DOHH2 (cell line): Measurements from ENCODE around the gene TMEM97.

ENCODE experiments used
- EZH2phosphoT487 ChIP-seq: fragments of 200-600 bp; sonication (generic); IDR thresholded peaks from 2 replicates; pipeline ENCODE4 v1.6.1; 2017; ENCODE audit warnings: borderline replicate concordance, mild to moderate bottlenecking, antibody characterized with exemption, low read length, moderate library complexity, mixed read lengths
- TF ChIP-seq, protein P1 (sequence below): fragments of 200-600 bp; sonication (generic); IDR thresholded peaks from one replicate; pipeline ENCODE4 v1.5.1; 2014; ENCODE audit warnings: antibody characterized with exemption, mild to moderate bottlenecking, low read depth, low read length; ENCODE audit not compliant: poor library complexity, severe bottlenecking

DNA sequence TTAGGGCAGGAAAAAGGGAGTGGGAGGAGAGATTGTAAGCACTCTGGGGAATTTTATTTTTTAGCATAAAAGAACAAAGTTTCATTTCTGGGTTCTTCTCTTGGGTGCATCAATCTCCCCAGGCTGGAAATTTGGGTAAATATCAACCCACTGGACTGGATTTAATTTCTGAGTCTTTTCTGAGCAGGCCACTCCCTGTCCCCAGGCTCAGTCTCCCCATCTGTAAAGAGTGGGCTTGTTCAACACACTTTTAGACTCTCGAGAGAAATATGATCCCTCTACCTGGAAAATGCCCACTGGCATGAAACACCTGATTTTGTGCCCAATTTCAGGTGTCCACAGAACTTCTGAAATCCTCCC is 51.7 kb downstream of the TMEM97 start:
- TF ChIP-seq, protein P1, sequence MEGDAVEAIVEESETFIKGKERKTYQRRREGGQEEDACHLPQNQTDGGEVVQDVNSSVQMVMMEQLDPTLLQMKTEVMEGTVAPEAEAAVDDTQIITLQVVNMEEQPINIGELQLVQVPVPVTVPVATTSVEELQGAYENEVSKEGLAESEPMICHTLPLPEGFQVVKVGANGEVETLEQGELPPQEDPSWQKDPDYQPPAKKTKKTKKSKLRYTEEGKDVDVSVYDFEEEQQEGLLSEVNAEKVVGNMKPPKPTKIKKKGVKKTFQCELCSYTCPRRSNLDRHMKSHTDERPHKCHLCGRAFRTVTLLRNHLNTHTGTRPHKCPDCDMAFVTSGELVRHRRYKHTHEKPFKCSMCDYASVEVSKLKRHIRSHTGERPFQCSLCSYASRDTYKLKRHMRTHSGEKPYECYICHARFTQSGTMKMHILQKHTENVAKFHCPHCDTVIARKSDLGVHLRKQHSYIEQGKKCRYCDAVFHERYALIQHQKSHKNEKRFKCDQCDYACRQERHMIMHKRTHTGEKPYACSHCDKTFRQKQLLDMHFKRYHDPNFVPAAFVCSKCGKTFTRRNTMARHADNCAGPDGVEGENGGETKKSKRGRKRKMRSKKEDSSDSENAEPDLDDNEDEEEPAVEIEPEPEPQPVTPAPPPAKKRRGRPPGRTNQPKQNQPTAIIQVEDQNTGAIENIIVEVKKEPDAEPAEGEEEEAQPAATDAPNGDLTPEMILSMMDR, result no peak
- TF ChIP-seq EZH2phosphoT487, result no peak
